GM21529 (cell line): Measurements from ENCODE around the gene COL21A1.

Experiments
- ATAC-seq: cut with Tn5 transposase; IDR thresholded peaks from one replicate; pipeline ENCODE4 v1.9.1; 2021; ENCODE audit not compliant: unreplicated experiment

COL21A1 gene

DNA sequence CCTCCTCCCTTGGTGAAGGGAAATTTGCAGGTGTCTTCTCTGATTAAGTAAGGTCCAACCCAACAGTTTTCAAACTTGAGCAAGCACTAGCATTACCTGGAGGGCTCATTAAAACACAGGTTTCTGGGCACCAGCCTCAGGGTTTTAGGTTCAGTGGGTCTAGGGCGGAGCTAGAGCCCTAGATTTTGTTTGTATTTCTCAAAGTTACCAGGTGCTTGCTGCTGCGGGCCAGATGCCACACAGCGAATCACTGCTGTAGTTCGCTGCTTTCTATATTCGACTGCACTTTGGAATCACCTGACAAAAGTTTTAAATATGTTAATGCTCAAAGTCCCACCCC lies 869 bp downstream of the COL21A1 start:
- ATAC-seq: no peak

- ATAC-seq: no peak
Observed at GRCh38 chr6:56245903-56246351, 1.5 kb downstream of the COL21A1 start.

- ATAC-seq: no peak
Observed at GRCh38 chr6:56244528-56245253, 2.7 kb downstream of the COL21A1 start.

GRCh38 chr6:56244089-56244488 lies 3.3 kb downstream of the COL21A1 start:
- no peak for ATAC-seq

DNA sequence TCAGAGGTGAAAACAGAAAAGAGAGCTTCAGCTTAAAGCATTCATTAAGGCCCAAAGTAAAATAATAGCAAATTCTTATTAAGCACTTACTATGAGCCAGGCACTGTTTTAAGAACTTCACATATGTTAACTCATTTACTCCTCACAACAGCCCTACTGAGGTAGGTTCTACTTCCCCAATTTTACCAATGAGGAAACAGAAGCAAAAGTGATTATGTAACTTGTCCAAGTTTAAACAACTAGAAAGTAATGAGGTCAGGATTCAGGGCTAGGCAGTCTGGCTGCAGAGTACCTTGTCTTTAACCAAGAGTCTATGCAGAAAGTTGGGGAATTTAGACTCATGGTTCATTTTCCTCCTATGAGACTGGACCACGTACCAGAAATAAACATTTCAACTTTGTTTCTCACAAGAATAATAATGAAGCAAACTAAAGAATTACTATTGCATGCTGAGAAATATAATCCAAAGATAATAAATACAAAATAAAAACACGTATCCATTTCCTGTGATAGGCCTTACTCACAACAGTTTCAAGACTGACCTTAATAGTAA lies 3.8 kb downstream of the COL21A1 start:
- ATAC-seq: peak; percentile 84

DNA sequence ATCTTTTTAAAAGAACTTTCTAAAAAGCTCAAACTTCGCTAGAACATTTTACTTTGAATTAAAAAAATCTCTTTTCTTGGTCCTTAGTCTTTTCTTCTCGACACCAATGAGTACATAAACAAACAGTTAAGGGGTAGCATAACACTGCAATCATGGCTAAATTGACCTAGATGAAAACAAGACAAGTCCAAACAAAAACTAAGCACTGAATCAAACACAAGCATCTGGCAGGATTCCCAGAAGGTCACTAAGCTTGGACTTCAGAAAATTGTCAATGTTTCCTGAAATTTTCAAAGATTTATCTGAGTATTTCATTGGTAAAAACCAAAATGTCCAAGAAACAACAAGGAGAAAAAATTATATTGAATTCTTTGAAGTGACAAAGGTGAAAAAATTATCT lies 5.0 kb downstream of the COL21A1 start:
- no peak for ATAC-seq

GRCh38 chr6:56241124-56241802 lies 6.1 kb downstream of the COL21A1 start:
- no peak for ATAC-seq

DNA sequence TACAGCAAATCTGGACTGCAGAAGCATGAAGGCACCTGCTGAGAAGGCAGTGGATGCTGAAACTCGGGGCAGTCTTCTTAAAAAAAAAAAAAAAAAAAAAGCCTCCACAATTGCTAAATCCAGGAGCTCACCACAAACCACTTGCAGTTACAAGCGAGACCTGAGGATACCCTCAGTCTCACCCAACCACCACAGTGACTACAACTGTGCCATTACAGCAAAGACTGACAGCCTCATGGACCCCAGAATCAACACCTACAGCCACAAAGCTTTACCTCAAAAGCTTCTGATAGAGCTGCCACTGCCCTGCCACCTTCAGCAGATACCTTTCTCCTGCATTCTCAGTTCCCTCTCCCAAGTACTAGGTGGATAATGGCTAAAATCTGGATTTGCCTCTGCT lies 9.0 kb downstream of the COL21A1 start:
- no peak for ATAC-seq

GRCh38 chr6:56235245-56235644 lies 12.1 kb downstream of the COL21A1 start:
- no peak for ATAC-seq

DNA sequence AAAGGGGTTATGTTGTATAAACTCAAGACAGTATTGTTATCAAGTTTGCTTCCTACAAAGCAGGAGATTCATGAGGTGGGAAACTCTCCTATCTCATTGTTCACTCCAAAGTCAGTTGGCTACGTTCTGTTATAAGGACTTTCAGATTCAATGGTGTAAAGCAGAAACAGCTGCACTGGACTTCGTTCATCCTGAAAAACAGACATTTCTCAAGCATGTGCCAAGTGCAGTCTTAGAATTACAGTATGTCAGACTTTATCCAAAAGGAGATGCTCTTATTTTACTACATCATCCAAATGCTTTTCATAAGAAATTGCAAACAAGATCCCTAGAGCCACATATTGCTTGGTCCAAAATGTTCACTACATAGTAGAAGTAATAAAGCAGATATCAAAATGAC lies 14.9 kb downstream of the COL21A1 start:
- no peak for ATAC-seq

DNA sequence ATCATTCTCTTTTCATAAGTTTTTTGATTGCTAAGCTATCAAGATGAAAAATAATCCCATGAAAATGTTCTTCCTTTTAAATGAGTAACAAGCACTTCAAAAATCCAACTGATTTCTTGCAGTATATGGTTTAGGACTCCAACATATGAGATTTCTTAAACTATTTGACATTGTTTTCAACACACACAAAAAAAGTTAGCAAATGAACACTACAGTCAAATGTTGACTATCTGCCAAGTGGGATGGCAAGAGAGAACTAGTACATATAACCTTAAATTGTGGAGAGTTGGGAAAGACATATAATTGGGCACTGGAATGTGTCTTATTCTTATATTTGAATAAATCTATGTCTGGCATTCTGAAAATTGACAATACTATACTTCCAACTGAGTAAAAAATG lies 15.6 kb downstream of the COL21A1 start:
- ATAC-seq: no peak

- ATAC-seq: no peak
Observed at GRCh38 chr6:56230976-56231566, 16.3 kb downstream of the COL21A1 start.

- ATAC-seq: no peak
Observed at GRCh38 chr6:56227071-56227879, 20.1 kb downstream of the COL21A1 start.

DNA sequence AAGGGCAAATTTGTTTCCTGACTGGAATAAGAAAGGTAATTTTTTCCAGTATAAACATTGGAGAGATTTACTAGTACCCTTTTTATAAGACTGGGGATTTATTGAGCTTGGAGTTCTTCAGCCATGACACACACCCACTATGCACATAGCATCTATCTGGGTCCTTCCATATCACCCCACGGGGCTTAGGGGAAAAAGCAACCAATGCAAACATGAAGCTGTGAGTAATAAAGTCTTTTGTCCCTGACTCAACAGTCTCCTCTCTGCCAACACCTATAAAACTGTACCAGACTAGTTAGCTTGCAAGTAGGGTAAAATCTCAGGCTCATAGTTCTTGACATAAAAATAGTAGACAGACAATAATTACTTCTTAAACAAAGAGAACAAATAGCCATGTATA lies 23.4 kb downstream of the COL21A1 start:
- no peak for ATAC-seq

- no peak for ATAC-seq
Observed at GRCh38 chr6:56222499-56222898, 24.9 kb downstream of the COL21A1 start.

- ATAC-seq: no peak
Observed at GRCh38 chr6:56220078-56220477, 27.3 kb downstream of the COL21A1 start.

DNA sequence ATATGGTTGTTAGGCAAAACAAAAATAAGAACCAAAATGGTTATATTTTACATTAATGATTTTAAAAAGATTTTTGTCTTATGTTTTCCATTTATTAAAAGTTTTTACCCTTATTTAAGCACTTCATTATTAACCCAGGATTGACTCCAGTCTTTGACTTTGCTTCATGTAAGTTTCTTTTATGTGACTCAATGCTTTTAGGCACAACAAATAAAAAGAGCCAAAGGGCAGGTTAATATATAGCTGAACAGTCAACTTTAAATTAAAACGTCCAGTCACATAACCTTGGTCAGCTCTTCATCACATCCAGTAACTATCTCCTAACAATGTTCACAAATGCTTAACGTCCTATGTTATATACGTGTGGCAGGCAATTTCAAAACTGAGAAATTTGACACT lies 32.7 kb downstream of the COL21A1 start:
- no peak for ATAC-seq

- ATAC-seq: no peak
Observed at GRCh38 chr6:56214041-56214702, 33.2 kb downstream of the COL21A1 start.

DNA sequence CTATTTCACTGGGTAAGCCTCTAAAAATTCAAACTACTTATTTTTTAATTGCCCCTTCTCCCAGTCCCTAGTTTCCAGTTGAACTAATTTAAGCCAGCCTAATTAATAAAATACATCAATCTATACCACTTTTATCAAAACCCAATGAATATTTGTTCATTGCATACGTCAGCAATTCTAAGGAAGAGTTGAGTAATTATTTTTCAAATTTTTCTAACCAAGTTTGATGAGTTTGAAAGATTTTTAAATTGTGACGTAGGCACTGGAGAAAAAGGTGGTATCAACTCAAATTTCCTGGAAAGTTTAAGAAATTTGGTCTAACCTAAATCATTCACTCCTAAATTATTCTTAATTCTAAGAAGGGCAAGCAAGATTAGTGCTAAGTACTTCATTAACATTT lies 35.7 kb downstream of the COL21A1 start:
- ATAC-seq: no peak

DNA sequence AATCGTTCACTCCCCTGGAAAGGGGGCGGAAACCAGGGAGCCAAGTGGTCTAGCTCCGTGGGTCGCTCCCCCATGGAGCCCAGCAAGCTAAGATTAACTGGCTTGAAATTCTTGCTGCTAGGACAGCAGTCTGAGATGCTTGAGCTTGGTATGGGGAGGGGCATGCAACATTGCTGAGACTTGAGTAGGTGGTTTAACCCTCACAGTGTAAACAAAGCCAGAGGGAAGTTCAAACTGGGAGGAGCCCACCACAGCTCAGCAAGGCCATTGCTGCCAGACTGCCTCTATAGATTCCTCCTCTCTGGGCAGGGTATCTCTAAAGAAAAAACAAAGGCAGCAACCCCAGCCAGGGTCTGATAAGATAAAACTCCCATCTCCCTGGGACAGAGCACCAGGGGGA lies 43.2 kb downstream of the COL21A1 start:
- ATAC-seq: no peak

- no peak for ATAC-seq
Observed at GRCh38 chr6:56199956-56200355, 47.4 kb downstream of the COL21A1 start.
